Middle frontal gyrus (tissue), 1 donor: ENCODE data around the gene MGME1.

Experiments
- DNase-seq: peaks from one replicate; pipeline ENCODE4 v3.0.0-alpha.2; 2015; ENCODE audit warnings: low spot score; ENCODE audit errors: extremely low spot score

Gene MGME1, protein sequence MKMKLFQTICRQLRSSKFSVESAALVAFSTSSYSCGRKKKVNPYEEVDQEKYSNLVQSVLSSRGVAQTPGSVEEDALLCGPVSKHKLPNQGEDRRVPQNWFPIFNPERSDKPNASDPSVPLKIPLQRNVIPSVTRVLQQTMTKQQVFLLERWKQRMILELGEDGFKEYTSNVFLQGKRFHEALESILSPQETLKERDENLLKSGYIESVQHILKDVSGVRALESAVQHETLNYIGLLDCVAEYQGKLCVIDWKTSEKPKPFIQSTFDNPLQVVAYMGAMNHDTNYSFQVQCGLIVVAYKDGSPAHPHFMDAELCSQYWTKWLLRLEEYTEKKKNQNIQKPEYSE

DNA sequence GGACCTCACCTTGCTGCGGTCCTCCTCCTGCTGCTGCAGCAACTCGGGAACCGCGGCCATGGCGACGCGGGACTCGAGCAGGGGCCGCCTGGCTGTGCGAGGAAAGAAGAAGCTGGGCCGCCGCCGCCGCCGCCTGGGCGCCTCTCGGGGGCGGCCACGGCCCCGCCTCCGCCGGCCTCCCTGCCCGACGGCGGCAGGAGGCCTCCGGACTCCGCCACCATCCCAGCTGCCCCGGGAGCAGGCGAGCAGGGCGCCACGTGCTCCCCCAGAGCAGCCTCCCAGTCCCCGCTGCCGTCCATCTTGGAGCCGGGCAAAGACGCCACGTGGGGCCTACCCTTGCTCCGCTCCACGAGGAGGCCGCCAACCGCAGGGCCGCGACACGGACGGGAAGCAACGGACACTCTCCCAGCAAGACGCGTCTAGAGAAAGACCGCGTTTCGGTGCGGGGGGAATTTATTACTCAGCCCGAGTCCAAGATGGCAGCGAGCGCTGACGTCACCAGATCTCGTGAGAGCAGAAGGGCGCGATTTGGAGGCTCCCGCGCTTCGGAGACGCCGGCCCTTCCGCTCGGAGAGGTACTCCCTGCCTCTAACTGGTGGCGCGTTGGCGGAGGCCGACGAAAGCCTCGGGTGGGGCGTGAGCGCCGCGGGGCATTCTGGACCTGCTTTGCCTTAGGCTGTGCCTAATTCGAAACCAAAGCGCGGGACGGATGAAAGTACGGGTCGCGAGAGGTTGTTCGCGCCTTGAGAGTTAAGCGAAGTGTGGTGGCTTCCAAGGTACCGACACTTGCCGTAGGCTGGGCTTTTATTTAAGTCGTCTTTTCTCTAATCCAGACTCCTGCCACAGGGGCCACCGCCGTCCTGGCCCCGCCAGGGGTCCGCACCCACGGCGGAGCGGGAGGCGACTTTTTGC, at the start of gene MGME1, which contains the start of gene SNX5:
Gene MGME1 (plus strand): TSS at position 653 of the 912 bp plus-strand sequence. CDS start 842 bp downstream, outside the sequence.
Gene SNX5 (minus strand): TSS at position 429 of the 912 bp plus-strand sequence. CDS start 369 bp downstream, at position 60.
- DNase-seq, result peak; percentile 98

DNA sequence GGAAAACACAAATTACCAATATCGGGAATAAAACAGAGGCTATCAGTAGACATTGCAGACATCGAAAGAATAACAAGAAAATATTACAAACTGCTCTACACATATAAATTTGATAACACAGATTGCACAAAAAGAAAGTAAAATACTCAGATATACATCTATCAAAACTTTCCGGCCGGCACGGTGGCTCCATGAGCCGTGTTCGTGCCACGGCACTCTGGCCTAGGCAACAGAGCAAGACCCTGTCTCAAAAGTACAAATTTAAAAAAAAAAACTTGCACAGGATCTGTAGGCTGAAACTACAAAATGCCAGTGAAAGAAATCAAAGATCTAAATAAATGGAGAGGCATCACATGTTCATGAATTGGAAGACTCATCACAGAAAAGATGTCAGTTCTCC, 49.7 kb upstream of the MGME1 start:
- DNase-seq, result no peak

DNA sequence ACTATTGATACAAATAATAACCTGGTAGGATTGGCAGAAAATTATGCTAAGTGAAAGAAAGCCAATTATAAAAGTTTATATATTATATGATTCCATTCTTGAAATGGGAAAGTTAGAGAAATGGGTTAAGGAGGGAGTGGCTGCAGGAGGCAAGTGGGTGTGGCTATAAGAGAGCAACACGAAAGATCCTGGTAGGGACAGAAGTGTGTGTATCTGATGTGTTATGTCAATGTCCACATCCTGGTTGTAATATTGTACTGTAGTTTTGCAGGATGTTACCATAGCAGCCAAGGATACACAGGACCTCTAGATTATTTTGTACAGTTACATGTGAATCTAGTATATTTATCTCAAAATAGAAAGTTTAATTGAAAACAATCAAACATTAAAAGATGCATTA, 47.0 kb upstream of the MGME1 start:
- no peak for DNase-seq

DNA sequence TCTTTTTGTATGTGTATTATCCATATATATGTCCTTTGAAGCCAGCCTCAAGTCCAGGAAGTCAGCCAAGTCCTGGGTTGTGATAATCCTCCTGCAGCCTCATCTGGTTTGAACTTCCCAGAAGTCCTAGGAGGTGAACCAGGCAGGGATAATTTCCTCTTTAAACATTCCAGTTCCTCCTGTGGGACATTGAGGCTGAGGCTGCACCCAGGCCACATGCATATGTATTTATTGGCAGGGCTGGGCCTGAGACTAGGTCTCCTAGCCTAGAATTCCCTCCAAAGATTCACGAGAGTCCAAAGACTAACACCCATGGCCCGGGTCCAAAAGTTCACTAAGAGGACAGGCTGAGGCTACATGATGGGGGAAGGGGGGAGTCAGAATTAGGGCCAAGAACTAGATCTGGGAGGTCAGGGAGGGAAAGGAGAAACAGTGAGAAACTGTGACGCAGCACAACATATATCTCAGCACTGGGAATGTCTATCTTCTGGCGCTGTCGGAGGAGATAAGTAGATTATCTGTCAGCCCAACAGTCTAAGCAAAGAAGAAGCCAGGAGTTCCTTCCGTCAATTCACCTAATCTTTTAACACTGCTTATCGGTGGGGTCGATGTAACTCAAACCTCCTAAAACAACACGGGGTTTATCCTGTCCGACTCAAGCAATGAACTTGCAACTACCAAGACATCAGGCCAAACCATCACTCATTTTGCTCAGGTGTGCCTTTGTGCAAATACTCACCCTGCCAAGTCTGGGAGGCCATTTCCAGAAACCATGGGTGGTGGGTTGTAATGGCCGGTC, 43.5 kb upstream of the MGME1 start:
- no peak for DNase-seq

DNA sequence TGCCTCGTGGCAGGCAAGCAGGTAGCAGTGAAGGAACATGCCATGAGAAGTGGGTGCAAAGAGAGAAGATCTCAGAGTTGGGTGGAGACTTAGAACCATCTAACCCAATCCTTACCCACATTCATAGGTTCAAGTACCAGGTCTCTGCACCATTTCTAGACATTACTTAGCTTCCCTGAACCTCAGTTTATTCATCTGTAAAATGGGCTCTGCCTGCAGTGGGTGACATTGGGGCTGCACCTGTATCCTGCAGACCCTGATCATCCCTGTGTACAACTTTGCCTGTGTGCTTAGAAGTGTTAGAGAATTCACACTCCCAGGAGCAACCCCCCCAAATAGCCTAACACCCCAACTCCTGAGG, 42.9 kb upstream of the MGME1 start:
- DNase-seq, result no peak

DNA sequence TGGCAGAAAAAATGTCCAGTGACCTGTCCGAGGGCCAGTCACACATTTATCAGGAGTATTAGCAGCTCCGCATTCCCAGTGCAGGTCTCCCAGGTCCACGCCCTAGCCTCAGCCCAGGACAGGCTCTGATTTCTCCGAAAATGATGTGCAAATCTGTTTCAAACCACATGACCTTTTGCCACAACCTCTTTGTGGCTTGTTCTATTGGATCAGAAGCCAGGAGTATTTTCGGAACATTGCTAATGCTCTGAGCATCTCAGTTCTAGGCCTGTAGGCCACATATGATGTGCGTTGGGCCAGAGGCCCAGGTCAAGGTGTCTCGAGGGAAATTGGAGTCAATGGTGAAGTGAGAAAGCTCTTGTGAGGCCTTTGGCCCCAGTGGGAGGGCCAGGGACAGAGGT, 40.6 kb upstream of the MGME1 start:
- DNase-seq, result no peak

DNA sequence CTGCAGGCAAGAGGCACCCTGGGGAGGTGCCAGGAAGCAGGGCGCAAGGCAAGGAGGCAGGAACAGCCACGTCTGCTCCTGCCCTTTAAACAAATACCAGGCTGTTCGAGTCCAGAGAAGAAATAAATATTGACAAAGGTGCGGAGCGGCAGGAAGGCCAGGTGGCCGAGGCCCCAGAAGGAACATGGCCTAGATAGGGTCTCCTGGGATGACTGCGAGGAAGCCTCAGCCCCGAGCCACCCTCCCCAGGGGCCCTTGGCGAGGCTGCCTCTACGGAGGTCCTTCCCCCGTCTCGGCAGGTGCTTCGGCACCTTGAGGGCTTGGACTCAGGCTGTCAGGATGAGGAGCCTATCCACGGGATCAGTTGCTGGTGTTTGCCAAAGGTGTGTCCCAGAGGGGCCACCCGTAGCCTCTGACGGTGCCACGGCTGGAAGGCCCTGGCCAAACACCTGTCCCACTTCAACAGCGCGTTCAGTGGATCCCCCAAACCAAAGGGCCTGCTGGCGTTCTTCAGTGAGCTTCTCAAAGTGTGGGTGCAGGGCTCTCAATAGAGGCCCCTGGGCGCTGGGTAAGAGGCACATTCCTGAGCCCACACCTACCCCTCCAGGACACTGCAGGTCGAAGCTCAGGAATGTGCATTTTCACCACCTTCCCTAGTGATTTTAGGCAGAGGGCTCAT, 40.0 kb upstream of the MGME1 start:
- no peak for DNase-seq

DNA sequence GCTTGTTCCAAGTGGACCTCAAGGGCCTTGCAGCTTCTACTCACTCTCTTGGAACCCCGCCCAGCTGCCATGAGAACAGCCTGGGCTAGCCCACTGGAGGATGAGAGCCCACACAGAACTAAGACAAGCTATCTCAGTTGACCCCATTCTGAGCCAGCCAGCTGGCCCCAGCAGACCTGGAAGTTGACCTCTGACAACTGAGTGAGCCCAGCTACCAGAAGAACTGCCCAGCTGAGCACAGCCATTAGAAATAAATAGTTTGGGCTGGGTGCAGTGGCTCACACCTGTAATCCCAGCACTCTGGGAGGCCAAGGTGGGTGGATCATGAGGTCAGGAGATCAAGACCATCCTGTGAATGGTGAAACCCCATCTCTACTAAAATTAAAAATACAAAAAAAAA, 37.3 kb upstream of the MGME1 start:
- DNase-seq, result no peak

DNA sequence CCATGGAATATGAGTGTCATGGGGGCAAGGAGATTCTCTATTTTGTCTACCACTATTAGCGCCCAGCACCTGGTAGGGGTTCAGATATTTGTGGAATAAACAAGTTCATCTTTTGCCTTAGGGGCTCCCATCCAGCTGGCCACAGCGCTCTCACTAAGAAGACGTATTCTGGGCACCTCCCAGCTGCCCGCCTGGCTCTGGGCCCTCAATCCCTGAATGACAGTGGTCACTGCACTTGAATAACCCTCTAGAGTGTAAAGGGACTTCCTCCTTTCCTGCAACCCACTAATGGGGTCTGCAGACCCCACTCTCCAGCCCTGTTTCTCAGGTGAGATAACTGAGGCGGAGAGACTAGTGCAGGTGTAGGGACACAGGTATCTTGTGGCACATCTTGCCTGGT, 36.4 kb upstream of the MGME1 start:
- DNase-seq, result no peak

DNA sequence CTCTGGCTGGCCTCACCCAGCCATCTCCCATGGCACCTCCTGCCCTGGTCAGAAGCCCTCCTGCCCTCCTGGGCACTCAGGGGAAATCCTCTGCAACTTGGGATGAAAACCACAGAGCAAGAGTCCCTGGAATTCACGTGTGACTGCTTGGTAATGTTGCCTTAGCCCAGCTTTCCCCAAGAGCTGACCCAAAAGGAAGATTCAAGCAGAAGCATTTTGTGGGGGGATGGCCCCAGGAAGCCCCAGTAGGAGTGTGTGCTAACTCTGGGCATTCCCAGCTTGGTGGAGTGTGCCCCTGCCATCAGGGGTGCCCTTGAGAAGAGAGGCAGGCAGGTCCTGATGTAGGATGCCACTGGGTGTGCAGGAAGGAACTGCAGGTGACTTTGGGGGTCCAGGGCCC, 35.7 kb upstream of the MGME1 start:
- DNase-seq, result no peak

DNA sequence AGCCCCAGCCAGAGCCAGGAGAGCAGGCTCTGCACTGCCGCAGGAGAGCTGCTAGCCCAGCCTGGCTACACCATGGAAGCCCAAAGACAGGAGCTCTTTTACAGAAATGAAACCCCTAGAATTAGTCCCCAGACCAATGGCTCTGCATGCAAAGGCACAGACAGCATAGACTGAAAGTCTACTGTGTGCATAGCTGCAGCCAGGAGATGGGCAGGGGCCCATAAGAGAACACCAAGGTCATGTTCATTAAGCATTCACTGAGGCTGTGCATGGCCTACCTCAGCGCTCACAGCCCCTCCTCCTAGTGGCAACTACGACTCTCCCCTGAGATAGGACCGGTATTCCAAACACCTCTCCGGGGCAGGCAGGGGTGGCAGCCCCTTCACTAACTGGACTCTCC, 35.1 kb upstream of the MGME1 start:
- DNase-seq, result no peak

DNA sequence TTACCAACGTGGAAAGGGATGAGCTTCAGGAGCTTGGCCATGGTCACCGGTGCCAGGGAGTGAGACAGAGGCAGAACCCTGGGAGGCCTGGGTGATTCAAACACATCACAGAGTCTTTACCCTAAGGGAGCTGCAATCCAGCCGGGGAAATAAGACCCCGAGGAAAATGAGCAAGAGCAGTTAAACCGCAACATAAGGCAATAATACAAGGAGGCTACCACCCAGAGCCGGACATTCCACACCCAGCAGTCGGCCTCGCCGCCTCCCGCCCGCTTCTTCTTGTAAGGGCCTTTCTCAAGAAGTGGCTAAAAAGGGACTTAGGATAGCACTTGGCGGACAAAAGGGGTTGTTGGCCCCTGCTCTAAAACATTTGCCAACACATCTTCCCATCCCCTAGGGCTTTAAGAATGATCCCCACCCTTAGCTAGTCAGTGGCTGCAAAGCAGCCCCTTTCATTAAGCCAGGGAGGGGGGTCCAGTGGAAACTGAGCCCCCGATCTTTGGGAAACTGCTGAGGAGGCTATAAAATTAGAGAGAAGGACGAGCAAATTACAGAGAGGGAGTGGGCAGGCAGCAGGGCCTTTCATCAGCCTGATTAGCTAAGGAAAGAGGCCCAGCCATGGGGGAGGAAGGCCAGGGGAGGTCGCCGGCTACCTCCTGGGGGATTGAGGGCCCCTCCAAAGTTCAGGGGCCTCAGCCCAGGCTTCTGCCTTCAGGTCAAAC, 34.5 kb upstream of the MGME1 start:
- no peak for DNase-seq

DNA sequence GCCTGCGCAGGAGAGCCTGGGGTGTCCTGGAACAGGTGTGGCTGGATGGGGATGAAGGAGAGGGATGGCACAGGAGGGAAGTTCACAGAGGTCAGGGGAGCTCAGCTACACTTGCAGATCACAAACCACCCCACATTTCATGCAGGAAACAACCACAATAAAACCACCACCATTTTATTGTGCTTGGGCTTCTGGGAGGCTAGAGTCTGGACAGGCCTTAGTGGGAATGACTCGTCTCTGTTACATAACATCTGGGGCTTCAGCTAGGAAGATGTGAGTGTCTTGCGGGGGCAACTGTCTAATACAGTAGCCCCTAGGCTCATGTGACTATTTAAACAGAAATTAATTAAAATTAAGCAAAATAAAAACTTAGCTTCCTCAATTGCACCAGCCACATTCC, 33.6 kb upstream of the MGME1 start:
- DNase-seq, result no peak

DNA sequence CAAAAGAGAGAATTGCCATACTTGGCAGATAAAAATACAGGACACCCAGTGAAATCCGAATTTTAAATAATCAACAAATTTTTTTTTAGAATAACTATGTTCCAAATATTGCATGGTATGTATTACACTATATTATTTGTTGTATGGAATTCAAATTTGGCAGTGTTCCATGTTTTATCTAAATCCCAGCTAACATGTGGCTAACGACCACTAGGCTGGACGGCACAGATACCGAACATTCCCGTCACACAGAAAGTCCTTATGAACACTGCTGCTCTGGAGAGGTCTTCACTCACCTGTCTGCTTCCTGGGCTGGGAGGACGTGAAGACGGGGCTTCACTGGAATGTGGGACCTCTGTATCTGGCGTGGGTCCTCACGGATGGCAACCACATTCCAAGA, 33.1 kb upstream of the MGME1 start:
- DNase-seq, result no peak

DNA sequence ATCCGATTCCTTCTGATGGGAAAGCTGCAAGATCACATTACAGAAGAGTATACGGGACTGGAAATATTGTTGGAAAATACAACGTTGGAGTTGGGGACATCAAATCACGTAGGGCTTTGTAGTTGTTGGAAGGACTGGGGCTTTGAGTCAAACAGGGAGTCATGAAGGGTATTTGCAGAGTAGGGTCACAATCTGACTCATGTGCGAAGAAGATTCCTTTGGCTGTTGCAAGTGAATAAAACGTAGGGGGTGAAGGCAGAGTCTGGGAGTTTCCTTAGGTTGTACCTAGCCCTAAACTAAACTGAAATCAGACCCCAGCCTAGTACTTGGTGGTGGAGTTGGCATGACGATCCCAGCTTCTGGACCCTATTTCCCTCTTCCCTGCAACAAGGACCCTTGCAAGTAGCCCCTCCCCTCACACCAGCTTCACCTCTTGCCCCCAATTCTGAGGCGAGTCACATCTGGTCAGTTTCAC, 32.5 kb upstream of the MGME1 start:
- no peak for DNase-seq

DNA sequence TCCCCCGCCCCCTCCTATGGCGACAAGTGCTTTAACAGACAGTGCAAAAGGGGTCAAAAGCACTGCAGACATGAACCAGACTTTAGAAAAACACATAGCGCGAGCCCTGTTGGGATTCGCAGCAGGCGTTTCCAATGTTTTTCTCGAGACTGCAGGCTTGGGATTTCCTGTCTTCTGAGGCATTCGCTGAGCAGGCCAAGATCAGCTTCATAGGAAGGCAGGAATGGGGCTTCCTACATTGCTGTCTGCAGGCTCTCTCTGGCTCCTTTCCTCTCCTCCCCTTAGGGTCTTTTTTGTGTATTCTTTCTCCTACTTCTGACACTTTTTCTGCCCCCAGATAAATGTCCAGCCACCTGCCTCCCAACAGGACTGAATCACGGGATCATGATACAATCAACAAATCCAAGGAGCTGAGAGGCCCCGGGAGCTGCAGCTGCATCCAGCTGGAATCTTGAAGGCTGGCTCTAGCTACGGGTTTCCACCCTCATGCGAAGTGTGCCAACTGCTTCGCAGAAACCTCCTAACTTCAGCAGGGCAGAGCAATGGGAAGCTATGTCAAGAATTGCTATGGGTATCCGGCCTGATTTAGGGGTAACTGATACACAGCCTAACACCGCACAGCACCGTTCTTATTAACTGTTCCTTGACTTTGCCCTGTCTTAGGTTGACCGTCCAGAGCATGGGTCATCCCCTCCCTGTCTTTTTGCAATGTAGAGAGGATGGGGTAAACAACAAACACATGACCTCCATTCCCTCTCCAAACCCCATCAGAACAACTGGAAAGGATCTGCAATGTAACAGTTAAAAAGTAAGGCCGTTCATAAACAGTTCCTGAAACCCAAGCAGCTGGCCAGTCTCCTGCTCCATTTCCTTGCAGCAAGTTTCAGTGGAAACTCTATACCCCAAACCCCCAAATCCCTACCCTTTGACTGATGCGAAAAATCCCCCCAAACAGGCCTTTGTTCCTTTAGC, 31.8 kb upstream of the MGME1 start:
- no peak for DNase-seq

DNA sequence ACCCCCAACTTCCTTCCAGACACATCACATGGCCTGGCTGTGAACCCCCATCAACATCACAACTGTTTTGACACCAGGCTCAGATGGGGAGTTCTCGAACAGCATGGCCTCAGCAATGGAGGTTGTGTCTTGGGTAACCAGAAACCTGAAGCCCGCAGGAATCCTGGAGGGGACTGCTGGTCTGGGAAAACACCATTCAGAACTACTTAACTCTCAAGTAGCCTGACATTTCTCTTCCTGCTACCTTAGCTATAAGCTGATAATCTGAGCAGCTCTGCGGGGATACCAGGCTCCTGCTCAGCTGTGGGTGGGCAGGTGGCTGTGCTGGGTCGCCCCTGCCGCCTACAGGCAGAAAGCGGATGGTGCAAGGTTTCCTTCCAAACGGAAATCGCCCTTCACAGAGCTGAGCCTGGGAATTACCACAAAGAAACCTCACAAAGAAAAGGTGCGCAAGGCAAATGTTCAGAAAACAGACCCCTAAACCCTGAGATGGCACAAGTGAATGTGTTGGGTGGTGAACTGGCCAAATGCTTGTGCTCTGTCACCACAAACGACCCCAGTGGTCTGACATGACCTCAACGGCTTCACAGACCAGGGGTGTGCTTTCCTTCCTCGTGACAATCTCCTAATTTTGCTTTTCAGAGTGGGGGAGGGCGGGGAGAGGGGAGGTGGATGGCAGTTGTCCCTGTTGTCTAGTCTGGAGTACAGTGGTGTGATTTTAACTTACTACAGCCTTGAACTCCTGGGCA, 29.8 kb upstream of the MGME1 start:
- DNase-seq, result peak; percentile 32

DNA sequence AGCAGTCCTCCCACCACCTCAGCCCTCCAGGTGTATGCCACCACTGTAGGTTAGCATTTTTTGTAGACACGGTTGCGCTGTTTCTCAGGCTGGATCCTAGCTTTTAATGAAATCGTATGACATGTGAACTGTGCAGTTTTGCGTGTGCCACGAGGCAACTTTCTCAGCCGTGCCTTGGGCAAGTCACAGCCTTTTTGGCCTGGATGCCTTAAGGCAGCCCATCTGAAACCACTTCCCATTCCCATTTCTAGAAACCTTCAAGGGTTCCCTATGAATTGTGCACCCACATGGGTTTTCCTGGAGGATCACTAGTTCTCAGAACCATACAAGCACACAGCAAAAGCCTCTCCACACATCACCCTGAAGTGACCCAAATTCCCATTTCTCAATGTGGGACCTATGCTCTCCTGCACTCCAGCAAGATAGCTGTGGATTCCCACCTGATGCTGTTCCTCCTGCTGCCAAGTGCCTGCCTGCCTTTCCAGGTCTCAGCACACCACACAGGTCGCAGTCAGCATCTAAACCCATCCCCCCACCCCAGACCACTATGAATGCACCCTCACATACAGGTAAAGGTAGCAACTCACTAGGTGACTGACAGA, 29.1 kb upstream of the MGME1 start:
- no peak for DNase-seq
